HL-60 (cell line): Measurements from ENCODE around the gene CPLANE1.

ENCODE experiments used
- CTCF ChIP-seq: IDR thresholded peaks from one replicate; pipeline ENCODE4 v1.5.1; 2011; ENCODE audit warnings: low read length, control low read depth, inconsistent platforms; ENCODE audit not compliant: insufficient read depth
- POLR2AphosphoS5 ChIP-seq: IDR thresholded peaks from 2 replicates; pipeline ENCODE4 v1.6.1; 2012; ENCODE audit warnings: low read depth
- REST ChIP-seq: IDR thresholded peaks from 2 replicates; pipeline ENCODE4 v1.6.1; 2012; ENCODE audit warnings: low read depth; ENCODE audit not compliant: insufficient replicate concordance

GRCh38 chr5:37182667-37183066 lies 66.5 kb downstream of the CPLANE1 start:
- TF ChIP-seq CTCF (no peak), POLR2AphosphoS5 (no peak), REST (no peak)
